Measurements from ENCODE around the gene LRRC8C. TPM values are rescaled to one million over a fixed set of nuclear protein-coding genes. Genes with fewer than 3 reads are reported as not detected.

The LRRC8C gene
- total and polyA plus RNA-seq, 2 of the 8 experiments (the other 6 are each of a cell fraction or from before 2014, with no cell fraction given) = 1.1 to 2.1 TPM

GRCh38 chr1:89669441-89669840 is 36.5 kb downstream of the LRRC8C start:
- Histone ChIP-seq H3K4me3 (ENCODE audit: extremely low read depth in 1 of 4, insufficient read depth in 2 of 4, low read depth in 3 of 4, low read length in 4 of 4) (no peak overlapping the region), H3K79me2 (ENCODE audit: control insufficient read depth in 1 of 2, insufficient read depth in 2 of 2, low read length in 2 of 2) (no peaks in the 10 kb centered on the region), H3K23me2 (ENCODE audit: low read depth, low read length) (no peaks in the 10 kb centered on the region), H2BK5ac (ENCODE audit: low read depth, low read length) (no peak overlapping the region), H4K5ac (ENCODE audit: insufficient read length, low read depth, low read length) (no peak overlapping the region), H2BK20ac (ENCODE audit: low read length) (no peak overlapping the region), H3K4me1 (replicated peaks in 1 of 4; ENCODE audit: control insufficient read depth in 3 of 4, insufficient read depth in 4 of 4, low read length in 3 of 4) (no peaks in the 10 kb centered on the region), H3K14ac (ENCODE audit: insufficient read length) (no peak overlapping the region), H3K9ac (replicated peaks in 1 of 4; ENCODE audit: extremely low read depth in 1 of 4, low read depth in 3 of 4, low read length in 3 of 4) (no peak overlapping the region), H3K9me3 (ENCODE audit: insufficient read depth in 2 of 2, low read depth in 1 of 2, low read length in 1 of 2) (no peaks in the 10 kb centered on the region), H3K23ac (ENCODE audit: insufficient read length) (no peak overlapping the region), H3K27ac (ENCODE audit: low read depth, low read length) (no peak overlapping the region), H3K56ac (replicated peaks; ENCODE audit: insufficient read length, low read depth, low read length) (no peak overlapping the region), H4K8ac (ENCODE audit: extremely low read depth, insufficient read depth, low read length) (no peak overlapping the region), H2AFZ (ENCODE audit: low read length) (no peak overlapping the region), H3K36me3 (ENCODE audit: control insufficient read depth in 2 of 4, insufficient read depth in 4 of 4, low read length in 3 of 4) (no peaks in the 10 kb centered on the region), H4K20me1 (replicated peaks in 1 of 2; ENCODE audit: control insufficient read depth in 1 of 2, insufficient read depth in 2 of 2, low read length in 2 of 2) (peaks cover 0 to 2% of the 10 kb centered on the region in 2 experiments), H3K18ac (ENCODE audit: extremely low read depth, low read length) (no peak overlapping the region), H3K4ac (replicated peaks; ENCODE audit: insufficient read length, low read depth, low read length) (no peak overlapping the region), H2BK15ac (ENCODE audit: low read length) (no peak overlapping the region), H3K4me2 (ENCODE audit: insufficient read depth in 1 of 2, low read depth in 2 of 2, low read length in 2 of 2) (no peak overlapping the region), H2AK5ac (ENCODE audit: low read depth, low read length) (no peak overlapping the region), H4K91ac (replicated peaks; ENCODE audit: insufficient read length, low read length) (no peak overlapping the region), H2BK120ac (replicated peaks; ENCODE audit: low read depth, low read length) (no peak overlapping the region), H2BK12ac (ENCODE audit: low read depth, low read length) (no peak overlapping the region), H3K79me1 (ENCODE audit: low read depth, low read length) (no peaks in the 10 kb centered on the region), H3K27me3 (replicated peaks in 1 of 4; ENCODE audit: control insufficient read depth in 3 of 4, extremely low read depth in 1 of 4, insufficient read depth in 3 of 4, low read length in 3 of 4) (no peaks in the 10 kb centered on the region)
- CTCF ChIA-PET (ENCODE audit: partially characterized antibody) = interaction anchor here (1.0 to 3.0 kb wide), 3 partner anchors 9 to 37 kb away, joined by 3 to 12 read pairs (median 3); no protein-coding TSS in a partner anchor
- POLR2A ChIA-PET (ENCODE audit: partially characterized antibody) = no interaction called here
- 100% methylated on average over 1 of the region's 1 CpG; no CpG with 5 or more reads in 1 of the 2 experiments for WGBS, 2 experiments (ENCODE audit: extremely low coverage in 1 of 2, insufficient coverage in 1 of 2, insufficient read length in 1 of 2, insufficient replicate concordance in 2 of 2, low coverage in 1 of 2, low lambda C conversion rate in 2 of 2, missing lambda C conversion rate in 1 of 2)
- FAIRE-seq (no peak), DNase-seq (ENCODE audit: low read depth in 1 of 2, low spot score in 2 of 2) (no peak)
- TF ChIP-seq SP4 (IDR thresholded peaks at IDR 0.05; ENCODE audit: low read length) (no peak), TEAD4 (IDR thresholded peaks at IDR 0.05; ENCODE audit: low read depth, low read length) (no peak), SAP30 (IDR thresholded peaks at IDR 0.05; ENCODE audit: insufficient read depth, insufficient replicate concordance, low read length) (no peak), GABPA (IDR thresholded peaks at IDR 0.05; ENCODE audit: borderline replicate concordance, insufficient read depth, low read length) (no peak), SP1 (IDR thresholded peaks at IDR 0.05; ENCODE audit: low read depth, low read length) (no peak), MAFK (IDR thresholded peaks at IDR 0.05; ENCODE audit: low read depth, low read length) (no peak), TAF7 (optimal IDR thresholded peaks at IDR 0.05; ENCODE audit: borderline replicate concordance, low read depth, low read length) (no peak), CBX8 (IDR thresholded peaks at IDR 0.05; ENCODE audit: borderline replicate concordance, low read depth, low read length) (no peak), BACH1 (IDR thresholded peaks at IDR 0.05; ENCODE audit: low read length) (no peak)

All from H1 (cell line).